ENCODE data around the gene NR0B2. TPM values are rescaled to one million over a fixed set of nuclear protein-coding genes. Genes with fewer than 3 reads are reported as not detected.
"Not testable (repeated sequence)": the region's sequence is repeated elsewhere in the genome, so short reads cannot be mapped to it uniquely, and the experiment has no call there.

Gene NR0B2
- total RNA-seq, 1 donor from 2014 or later, result not detected

- Mint-ChIP-seq H3K27ac (ENCODE audit: unreplicated experiment) (no peak overlapping the region), H3K27me3 (ENCODE audit: unreplicated experiment) (peaks cover 13% of the 10 kb centered on the region)
Observed at GRCh38 chr1:26951216-26951615, 37.4 kb upstream of the NR0B2 start.

GRCh38 chr1:26950602-26951001 lies 36.8 kb upstream of the NR0B2 start:
- no peaks in the 10 kb centered on the region for H3K4me1 Mint-ChIP-seq (ENCODE audit: unreplicated experiment)
- no peak overlapping the region for H3K27ac Mint-ChIP-seq (ENCODE audit: unreplicated experiment)
- no peaks in the 10 kb centered on the region for H3K9me3 Mint-ChIP-seq (ENCODE audit: unreplicated experiment)
- peaks cover 7% of the 10 kb centered on the region for H3K27me3 Mint-ChIP-seq (ENCODE audit: unreplicated experiment)
- TF ChIP-seq, protein P1, sequence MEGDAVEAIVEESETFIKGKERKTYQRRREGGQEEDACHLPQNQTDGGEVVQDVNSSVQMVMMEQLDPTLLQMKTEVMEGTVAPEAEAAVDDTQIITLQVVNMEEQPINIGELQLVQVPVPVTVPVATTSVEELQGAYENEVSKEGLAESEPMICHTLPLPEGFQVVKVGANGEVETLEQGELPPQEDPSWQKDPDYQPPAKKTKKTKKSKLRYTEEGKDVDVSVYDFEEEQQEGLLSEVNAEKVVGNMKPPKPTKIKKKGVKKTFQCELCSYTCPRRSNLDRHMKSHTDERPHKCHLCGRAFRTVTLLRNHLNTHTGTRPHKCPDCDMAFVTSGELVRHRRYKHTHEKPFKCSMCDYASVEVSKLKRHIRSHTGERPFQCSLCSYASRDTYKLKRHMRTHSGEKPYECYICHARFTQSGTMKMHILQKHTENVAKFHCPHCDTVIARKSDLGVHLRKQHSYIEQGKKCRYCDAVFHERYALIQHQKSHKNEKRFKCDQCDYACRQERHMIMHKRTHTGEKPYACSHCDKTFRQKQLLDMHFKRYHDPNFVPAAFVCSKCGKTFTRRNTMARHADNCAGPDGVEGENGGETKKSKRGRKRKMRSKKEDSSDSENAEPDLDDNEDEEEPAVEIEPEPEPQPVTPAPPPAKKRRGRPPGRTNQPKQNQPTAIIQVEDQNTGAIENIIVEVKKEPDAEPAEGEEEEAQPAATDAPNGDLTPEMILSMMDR (IDR thresholded peaks at IDR 0.05), result no peak
- DNase-seq (ENCODE audit: extremely low spot score, unreplicated experiment), result no peak
- H3K36me3 Mint-ChIP-seq (ENCODE audit: unreplicated experiment), result peaks cover 10% of the 10 kb centered on the region
- no peak overlapping the region for H3K4me3 Mint-ChIP-seq (ENCODE audit: unreplicated experiment)

More at GRCh38 chr1:26951216-26951615, 37.4 kb upstream of the NR0B2 start:
- Mint-ChIP-seq H3K4me1 (ENCODE audit: unreplicated experiment) (no peaks in the 10 kb centered on the region), H3K36me3 (ENCODE audit: unreplicated experiment) (peaks cover 3% of the 10 kb centered on the region), H3K4me3 (ENCODE audit: unreplicated experiment) (no peak overlapping the region), H3K9me3 (ENCODE audit: unreplicated experiment) (peaks cover 2% of the 10 kb centered on the region)
- TF ChIP-seq, protein P1 (IDR thresholded peaks at IDR 0.05), result no peak
- no peak for DNase-seq (ENCODE audit: extremely low spot score, unreplicated experiment)

- TF ChIP-seq, protein P1 (IDR thresholded peaks at IDR 0.05), result no peak
- peaks cover 2% of the 10 kb centered on the region for H3K27me3 Mint-ChIP-seq (ENCODE audit: unreplicated experiment)
- H3K4me3 Mint-ChIP-seq (ENCODE audit: unreplicated experiment), result no peak overlapping the region
- no peaks in the 10 kb centered on the region for H3K9me3 Mint-ChIP-seq (ENCODE audit: unreplicated experiment)
- DNase-seq (ENCODE audit: extremely low spot score, unreplicated experiment), result no peak
- peaks cover 16% of the 10 kb centered on the region for H3K36me3 Mint-ChIP-seq (ENCODE audit: unreplicated experiment)
- no peak overlapping the region for H3K27ac Mint-ChIP-seq (ENCODE audit: unreplicated experiment)
- no peaks in the 10 kb centered on the region for H3K4me1 Mint-ChIP-seq (ENCODE audit: unreplicated experiment)
Observed at GRCh38 chr1:26949926-26950319, 36.1 kb upstream of the NR0B2 start.

DNA sequence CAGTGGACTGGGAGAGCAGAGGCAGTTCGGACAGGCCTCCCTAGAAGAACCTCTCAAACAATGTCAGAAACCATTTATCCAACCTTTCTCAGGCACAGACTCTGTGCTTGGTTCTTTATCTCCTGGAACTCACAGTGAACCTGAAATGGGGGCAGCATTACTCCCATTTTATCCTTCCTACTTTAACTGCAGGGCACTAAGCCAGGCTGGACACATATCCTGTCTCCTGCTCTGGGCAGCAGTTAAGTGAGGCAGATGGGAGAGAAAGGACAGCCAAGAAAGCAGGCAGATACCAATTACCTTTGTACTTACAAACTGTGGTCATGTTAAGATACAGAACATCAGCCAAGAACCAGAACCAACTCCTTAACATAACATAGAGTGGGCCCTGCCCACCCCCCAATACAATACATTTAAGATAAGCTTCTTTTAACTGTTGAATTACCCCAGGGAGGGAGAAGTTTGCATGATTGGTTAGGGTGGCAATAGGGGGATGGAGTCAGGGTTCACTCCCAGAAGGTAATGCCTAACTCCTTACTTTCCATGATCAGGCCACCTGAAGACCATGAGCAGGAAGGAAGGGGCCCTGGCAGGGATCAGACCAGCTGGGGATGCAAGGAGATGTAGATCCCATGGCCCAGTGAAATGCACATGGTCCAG lies 35.6 kb upstream of the NR0B2 start:
- H3K36me3 Mint-ChIP-seq (ENCODE audit: unreplicated experiment), result peaks cover 17% of the 10 kb centered on the region
- H3K27me3 Mint-ChIP-seq (ENCODE audit: unreplicated experiment), result peaks cover 2% of the 10 kb centered on the region
- H3K4me3 Mint-ChIP-seq (ENCODE audit: unreplicated experiment), result no peak overlapping the region
- no peaks in the 10 kb centered on the region for H3K4me1 Mint-ChIP-seq (ENCODE audit: unreplicated experiment)
- H3K27ac Mint-ChIP-seq (ENCODE audit: unreplicated experiment), result no peak overlapping the region
- TF ChIP-seq, protein P1 (IDR thresholded peaks at IDR 0.05), result no peak
- DNase-seq (ENCODE audit: extremely low spot score, unreplicated experiment), result no peak
- H3K9me3 Mint-ChIP-seq (ENCODE audit: unreplicated experiment), result no peaks in the 10 kb centered on the region

DNA sequence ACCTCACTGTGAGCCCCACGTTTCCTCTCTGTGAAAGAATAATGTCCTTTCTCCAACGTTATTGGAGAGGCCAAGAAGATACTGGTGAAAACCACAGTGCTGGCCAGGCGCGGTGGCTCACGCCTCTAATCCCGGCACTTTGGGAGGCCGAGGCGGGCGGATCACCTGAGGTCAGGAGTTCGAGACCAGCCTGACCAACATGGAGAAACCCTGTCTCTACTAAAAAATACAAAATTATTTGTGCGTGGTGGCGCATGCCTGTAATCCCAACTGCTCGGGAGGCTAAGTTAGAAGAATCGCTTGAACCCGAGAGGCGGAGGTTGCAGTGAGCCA lies 34.9 kb upstream of the NR0B2 start:
- peaks cover 17% of the 10 kb centered on the region for H3K36me3 Mint-ChIP-seq (ENCODE audit: unreplicated experiment)

More for the DNA sequence above, 34.9 kb upstream of the NR0B2 start:
- not testable (repeated sequence) for H3K9me3 Mint-ChIP-seq (ENCODE audit: unreplicated experiment); H3K4me1 Mint-ChIP-seq (ENCODE audit: unreplicated experiment); DNase-seq (ENCODE audit: extremely low spot score, unreplicated experiment); H3K27me3 Mint-ChIP-seq (ENCODE audit: unreplicated experiment); H3K4me3 Mint-ChIP-seq (ENCODE audit: unreplicated experiment); H3K27ac Mint-ChIP-seq (ENCODE audit: unreplicated experiment)
